SH-SY5Y (cell line): ENCODE data around the gene ANKS6.
A peak's percentile ranks its signal among the peaks of the same experiment; 100 is the strongest.

ENCODE experiments used
- GATA2 ChIP-seq: IDR thresholded peaks from 2 replicates; pipeline ENCODE4 v1.6.1; 2011; ENCODE audit warnings: mild to moderate bottlenecking, low read depth, low read length
- GATA3 ChIP-seq: IDR thresholded peaks from 2 replicates; pipeline ENCODE4 v1.6.1; 2011; ENCODE audit warnings: low read depth, mild to moderate bottlenecking, low read length, moderate library complexity

The ANKS6 gene

DNA sequence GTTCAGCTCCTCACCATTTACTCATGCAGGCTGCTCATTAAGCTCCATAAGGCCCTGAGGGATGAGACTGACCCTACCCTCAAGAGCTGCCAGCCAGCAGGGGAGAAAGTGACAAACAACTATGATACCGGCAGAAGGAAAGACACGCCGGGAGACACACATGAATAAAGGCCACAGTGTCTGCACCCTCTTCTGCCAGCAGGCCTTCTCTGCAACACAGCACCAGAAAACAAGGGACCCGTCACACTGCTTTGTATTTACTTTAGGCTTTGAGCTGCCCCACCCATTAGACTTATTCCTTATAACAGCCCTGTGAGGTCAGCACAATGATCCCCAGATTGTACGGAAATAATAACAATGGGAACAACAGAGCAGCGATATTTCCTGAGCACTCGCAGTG lies 94.8 kb downstream of the ANKS6 start:
- TF ChIP-seq GATA3 = no peak
- no peak for TF ChIP-seq GATA2

DNA sequence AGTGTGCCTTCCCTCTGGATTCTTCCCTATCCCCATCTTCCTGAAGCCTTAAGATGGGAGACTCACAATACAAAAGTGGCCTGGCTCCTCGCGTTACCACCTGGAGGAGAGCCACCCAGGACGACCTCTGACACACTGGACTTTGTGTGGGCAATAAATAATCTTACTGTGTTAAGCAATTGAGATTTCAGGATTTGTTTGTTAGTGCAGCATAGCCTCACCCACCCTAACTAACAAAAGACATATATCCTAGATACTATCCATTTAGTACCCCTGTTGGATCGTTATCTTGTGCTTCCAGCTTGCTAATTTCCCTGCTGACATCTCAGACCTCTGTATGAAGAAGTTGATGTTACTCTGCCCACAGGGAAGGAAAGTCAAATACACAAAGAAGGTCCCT lies 95.6 kb downstream of the ANKS6 start:
- TF ChIP-seq GATA3 = no peak
- TF ChIP-seq GATA2 = no peak

DNA sequence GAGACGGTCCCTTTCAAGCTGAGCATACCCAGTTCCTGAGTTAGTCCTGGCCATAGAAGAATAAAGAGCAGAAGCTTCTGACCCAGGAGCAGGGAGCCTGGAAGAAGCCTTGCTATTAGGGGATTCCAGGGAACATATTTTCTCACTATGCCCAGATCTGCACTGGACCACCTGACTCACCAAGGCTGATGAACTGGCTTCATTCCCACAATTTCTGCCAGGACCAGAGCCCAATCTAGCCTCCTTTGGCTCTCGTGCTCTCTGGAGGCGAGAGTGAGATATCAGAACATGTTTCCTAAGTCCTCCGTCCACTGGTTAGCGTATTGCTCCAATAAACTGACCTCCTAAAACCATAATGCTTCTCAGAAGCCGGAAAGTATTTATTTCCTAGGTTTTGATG lies 97.5 kb downstream of the ANKS6 start:
- TF ChIP-seq GATA3 = no peak
- TF ChIP-seq GATA2 = no peak

DNA sequence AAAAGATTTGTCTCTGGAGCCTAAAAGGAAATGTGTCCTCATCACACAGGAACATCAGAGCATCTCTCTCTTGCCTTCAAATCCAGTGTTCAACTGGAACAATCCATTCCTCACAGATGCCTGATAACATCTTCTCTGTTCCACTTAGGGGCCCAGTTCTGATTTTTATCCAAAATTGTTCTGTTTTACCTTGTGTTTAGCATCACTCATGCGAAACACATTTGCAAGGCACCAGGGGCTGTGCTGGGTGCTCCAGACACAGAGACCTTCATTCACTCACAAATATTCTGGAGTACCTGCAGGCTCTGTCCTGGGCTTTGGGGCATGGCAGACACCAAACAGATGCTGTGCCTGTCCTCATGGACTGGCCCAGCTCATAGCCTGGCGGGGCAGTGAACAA lies 101.4 kb downstream of the ANKS6 start:
- TF ChIP-seq GATA2 = peak; percentile 84
- peak; percentile 82 for TF ChIP-seq GATA3

DNA sequence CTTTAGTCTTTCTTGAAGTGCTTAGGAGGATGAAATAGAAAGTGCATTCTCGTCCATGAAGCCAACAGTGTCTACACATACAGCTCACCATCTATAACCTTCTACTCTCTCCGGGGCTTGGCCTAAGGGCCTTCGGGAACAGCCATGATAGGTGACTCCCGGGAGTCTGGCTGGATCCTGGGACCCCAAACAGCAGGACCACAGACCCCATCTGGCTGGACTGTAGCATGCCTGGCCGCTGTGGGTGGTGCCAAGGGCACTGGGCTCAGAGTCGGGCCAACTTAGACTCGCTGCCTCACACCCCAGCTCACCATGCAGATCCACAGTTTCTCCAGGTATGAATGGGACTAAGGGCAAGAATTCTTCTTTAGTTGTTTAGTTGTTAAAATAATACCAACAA lies 104.0 kb downstream of the ANKS6 start:
- no peak for TF ChIP-seq GATA3
- no peak for TF ChIP-seq GATA2

DNA sequence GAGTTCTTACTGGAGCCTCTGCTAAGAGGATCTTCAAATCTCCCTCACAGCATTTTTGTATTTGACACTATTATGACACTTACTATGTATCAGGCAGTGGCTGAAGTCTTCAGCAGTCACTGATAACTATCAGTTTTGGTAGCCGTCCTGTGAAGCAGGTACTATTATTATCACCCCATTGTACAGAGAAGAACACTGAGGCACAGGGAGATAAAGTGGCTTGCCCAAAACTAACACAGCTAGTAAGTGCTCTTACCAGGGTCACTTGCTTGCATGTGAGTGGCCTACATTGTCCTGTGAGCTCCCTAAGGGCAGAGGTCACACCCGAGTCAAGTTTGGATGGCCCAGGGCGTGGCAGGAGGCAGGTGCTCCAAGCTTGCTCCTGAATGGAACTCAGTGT lies 104.5 kb downstream of the ANKS6 start:
- TF ChIP-seq GATA3 (no peak), GATA2 (no peak)

DNA sequence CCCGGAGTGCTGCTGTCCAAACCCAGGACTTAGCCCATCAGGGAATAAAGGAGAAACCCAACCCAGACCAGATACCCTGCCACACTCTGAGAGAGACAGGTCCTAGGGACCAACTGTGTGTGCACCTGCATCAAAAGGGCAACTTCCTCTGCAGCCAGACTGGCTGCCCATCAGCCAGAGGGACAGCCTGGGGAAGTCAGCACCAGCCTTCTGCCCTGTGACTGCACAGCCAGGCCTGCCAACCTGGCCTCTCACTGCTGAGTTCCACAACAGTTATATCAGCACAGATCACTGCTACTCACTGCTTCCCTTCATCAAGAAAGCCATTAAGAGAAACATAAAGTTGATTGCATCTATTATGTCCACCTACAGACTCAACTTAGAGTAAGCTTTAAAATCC lies 105.7 kb downstream of the ANKS6 start:
- no peak for TF ChIP-seq GATA3
- no peak for TF ChIP-seq GATA2

DNA sequence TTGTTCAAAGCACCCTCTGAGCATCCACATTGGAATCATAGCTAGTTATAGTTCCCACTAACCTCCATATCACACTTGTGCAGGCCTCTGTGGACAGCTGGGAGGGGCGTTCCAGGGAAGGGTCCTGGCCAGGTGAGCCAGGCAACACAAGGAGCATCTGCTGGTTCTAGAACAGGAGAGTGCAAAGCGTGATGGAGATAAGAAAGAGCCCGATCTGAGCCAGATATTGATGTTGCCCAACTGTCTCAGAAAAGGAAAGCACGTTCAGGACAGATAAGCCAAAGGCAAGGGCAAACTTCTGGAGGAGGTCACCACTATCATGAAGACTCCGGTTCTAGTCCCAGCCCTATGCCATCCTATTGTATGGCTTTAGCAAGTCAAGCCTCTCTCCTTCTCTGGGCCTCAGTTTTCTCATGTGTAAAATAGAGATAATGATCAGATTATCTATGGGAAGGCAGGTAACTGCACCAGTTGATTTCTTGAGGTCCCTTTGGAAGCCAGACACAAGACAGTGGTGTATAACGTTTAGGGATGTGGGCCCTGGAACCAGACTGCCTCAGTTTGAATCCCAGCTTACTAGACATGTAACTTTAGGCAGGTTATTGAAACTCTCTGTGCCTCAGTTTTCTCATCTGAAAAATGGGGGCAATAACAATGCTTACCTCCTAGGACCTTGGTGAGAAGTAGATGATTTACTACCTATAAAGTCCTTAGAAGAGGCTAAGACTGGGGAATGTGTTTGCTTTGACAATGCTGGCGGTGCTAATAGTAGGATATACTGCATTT lies 107.5 kb downstream of the ANKS6 start:
- TF ChIP-seq GATA2 = no peak
- no peak for TF ChIP-seq GATA3

DNA sequence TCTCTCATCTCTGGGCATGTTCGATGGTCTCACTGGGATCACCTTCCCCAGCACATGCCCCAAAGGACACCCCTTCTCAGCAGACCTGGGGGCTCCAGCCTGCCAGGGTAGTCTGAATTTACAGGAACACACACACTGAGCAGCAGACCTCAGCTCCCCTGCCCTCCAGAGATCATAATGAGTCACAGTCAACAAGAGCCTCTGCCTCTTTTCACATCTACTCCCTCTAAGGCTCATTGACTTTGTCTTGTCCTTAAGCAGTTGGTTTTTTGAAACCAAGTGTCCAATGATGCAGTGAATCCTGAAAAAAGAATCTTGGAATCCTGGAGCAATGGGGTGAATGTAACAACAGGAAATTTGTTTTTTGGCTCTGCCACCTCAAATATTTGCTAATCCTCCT lies 108.4 kb downstream of the ANKS6 start:
- no peak for TF ChIP-seq GATA3
- TF ChIP-seq GATA2 = no peak

DNA sequence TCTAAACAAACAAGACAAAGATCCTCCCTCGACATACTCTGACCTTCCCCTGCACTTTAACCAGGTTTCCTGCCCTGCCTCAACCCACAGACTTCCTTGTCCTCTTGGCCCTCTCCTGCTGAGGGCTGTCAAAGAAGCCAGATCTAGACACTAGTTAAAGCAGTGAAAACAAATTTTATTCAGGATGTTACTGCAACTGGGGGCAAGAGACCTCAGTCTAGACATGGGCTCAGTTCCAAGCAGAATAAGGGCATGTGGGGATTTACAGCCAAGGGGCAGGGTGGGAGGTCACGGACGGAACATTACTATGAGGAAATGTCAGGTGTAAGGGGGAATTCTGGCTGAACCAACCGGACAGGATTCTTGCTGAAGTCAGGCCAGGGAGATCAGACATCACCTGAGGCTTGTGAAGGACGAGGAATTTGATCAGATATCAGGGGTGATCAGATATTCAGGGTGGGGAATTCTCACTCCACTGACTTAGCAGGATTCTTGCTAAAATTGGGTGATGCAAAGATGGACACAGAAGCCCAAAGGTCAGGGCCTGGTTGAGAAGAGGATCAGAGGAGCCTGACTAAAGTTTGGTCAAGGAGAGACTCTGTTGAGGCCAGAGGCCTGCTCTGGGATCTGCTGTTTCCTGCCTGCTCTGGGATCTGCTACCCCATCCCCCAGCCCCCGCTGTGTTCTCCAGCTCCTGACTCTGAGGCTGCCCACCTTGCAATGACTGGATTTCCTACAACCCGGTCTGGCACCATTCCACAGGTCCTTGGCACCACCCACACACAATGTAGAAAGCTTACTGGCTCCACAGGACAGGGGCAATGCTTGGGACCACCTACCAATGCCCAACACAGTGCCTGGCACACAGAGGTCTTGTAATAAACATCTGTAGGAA lies 109.1 kb downstream of the ANKS6 start:
- TF ChIP-seq GATA2 = no peak
- no peak for TF ChIP-seq GATA3
